Thyroid gland (tissue), 4 donors: ENCODE measurements around the gene GABRA6. TPM values are rescaled to one million over a fixed set of nuclear protein-coding genes. Genes with fewer than 3 reads are reported as not detected.

ENCODE experiments used
- DNase-seq, 2 donors: peaks; one replicate each; pipeline ENCODE4 v3.0.0-alpha.2; 2019
- H3K27ac ChIP-seq, 3 donors: fragments of 200-600 bp; sonication (generic); 1 replicate in 2 of 3; 2 replicates in 1 of 3; pipeline ENCODE4 v1.5.1; 2016 to 2019; ENCODE audit warnings: mild to moderate bottlenecking in 1 of 3, moderate library complexity in 1 of 3
- H3K27me3 ChIP-seq: fragments of 200-600 bp; sonication (generic); one replicate; pipeline ENCODE4 v1.5.1; 2019
- H3K36me3 ChIP-seq, 2 donors: fragments of 200-600 bp; sonication (generic); one replicate each; pipeline ENCODE4 v1.5.1; 2016 to 2019
- H3K4me1 ChIP-seq, 2 donors: fragments of 200-600 bp; sonication (generic); one replicate each; pipeline ENCODE4 v1.5.1; 2017 to 2019
- H3K4me3 ChIP-seq, 3 donors: fragments of 200-600 bp; sonication (generic); replicated peaks in 1 of 3; 1 replicate in 2 of 3; 2 replicates in 1 of 3; pipeline ENCODE4 v1.5.1; 2016; ENCODE audit warnings: mild to moderate bottlenecking in 1 of 3
- H3K9me3 ChIP-seq: fragments of 200-600 bp; sonication (generic); one replicate; pipeline ENCODE4 v1.5.1; 2017
- POLR2A ChIP-seq, 2 donors: fragments of 450-650 bp; IDR thresholded peaks; one replicate each; pipeline ENCODE4 v1.6.1; 2017; ENCODE audit warnings: antibody characterized with exemption in 2 of 2, mild to moderate bottlenecking in 2 of 2, moderate library complexity in 1 of 2
- WGBS, 2 donors: methylation state at CpG; one replicate each; pipeline ENCODE4 v1.1.5; 2017; 5-methylcytosine and 5-hydroxymethylcytosine counted together
- intact Hi-C: fragments of 100-400 bp; cut with DNase I; formaldehyde crosslinking; loops from one replicate; pipeline ENCODE4 v1.15.1; 2023
- total RNA-seq, 4 donors: library from RNA; depleted of rRNA; stranded (reverse); fragments of >200 nt; gene quantifications; one replicate each; pipeline ENCODE4 v1.2.3, GENCODE V29; 2016
- TF ChIP-seq, protein P1 (sequence below), 6 experiments: fragments of 200-600 bp in 3 of 6; fragments of 450-650 bp in 3 of 6; sonication (generic) in 3 of 6; IDR thresholded peaks; one replicate each; pipeline ENCODE4 v1.5.1; 2016 to 2019; ENCODE audit warnings: antibody characterized with exemption in 6 of 6, mild to moderate bottlenecking in 2 of 6, inconsistent platforms in 1 of 6, moderate library complexity in 1 of 6

Gene GABRA6
- total RNA-seq, 4 donors from 2014 or later = not detected

DNA sequence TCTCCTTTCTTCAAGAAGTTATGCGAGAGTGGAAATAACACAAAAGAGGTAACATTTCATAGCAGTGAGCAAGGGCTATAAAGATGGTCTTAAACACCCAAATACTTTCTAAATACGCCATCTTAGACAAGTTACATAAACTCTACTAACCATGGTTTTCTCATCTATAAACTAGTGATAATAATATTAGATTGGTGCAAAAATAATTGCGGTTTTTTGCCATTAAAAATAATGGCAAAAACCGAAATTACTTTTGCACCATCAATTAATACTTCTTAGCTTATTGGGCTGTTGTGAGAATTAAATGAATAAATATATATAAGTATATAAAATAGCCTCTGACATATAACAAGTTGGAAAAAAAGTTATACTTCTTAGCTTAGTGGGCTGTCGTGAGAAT is 23.7 kb downstream of the GABRA6 start:
- DNase-seq = no peak
- Histone ChIP-seq H3K4me3 (no peak overlapping the region), H3K36me3 (no peaks in the 10 kb centered on the region), H3K4me1 (no peaks in the 10 kb centered on the region), H3K9me3 (no peaks in the 10 kb centered on the region), H3K27me3 (no peaks in the 10 kb centered on the region), H3K27ac (no peak overlapping the region)
- no peak for TF ChIP-seq POLR2A (IDR thresholded peaks at IDR 0.05)
- TF ChIP-seq, protein P1, sequence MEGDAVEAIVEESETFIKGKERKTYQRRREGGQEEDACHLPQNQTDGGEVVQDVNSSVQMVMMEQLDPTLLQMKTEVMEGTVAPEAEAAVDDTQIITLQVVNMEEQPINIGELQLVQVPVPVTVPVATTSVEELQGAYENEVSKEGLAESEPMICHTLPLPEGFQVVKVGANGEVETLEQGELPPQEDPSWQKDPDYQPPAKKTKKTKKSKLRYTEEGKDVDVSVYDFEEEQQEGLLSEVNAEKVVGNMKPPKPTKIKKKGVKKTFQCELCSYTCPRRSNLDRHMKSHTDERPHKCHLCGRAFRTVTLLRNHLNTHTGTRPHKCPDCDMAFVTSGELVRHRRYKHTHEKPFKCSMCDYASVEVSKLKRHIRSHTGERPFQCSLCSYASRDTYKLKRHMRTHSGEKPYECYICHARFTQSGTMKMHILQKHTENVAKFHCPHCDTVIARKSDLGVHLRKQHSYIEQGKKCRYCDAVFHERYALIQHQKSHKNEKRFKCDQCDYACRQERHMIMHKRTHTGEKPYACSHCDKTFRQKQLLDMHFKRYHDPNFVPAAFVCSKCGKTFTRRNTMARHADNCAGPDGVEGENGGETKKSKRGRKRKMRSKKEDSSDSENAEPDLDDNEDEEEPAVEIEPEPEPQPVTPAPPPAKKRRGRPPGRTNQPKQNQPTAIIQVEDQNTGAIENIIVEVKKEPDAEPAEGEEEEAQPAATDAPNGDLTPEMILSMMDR (IDR thresholded peaks at IDR 0.05) = no peak
- WGBS, 2 donors = 83 to 88% methylated on average over 5 of the region's 5 CpGs
- intact Hi-C loops = no loop called here

DNA sequence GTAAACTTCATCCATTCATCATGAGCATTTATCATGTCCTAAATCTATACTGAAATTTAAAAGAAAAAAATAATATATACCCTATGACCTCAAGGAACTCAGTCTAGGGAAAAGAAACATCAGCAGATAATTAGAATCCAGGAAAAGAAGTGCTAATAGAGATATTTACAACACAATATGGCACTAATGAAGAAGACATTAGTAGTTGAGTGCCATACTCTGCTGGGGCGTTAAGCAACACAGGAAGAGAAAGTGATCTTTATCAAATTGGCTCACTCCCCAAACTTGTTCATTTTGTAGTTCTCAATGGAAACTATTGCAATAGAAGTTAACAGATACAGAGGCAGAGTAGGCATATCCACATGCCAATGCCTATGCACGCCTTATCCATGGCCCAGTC is 27.5 kb downstream of the GABRA6 start:
- Histone ChIP-seq H3K27ac (no peak overlapping the region), H3K4me3 (no peak overlapping the region), H3K36me3 (no peaks in the 10 kb centered on the region), H3K27me3 (no peaks in the 10 kb centered on the region), H3K4me1 (no peaks in the 10 kb centered on the region), H3K9me3 (no peaks in the 10 kb centered on the region)
- WGBS, 2 donors = 66 to 77% methylated on average over 2 of the region's 2 CpGs
- intact Hi-C loops = no loop called here
- TF ChIP-seq, protein P1 (IDR thresholded peaks at IDR 0.05) = no peak
- TF ChIP-seq POLR2A (IDR thresholded peaks at IDR 0.05) = no peak
- DNase-seq = no peak

DNA sequence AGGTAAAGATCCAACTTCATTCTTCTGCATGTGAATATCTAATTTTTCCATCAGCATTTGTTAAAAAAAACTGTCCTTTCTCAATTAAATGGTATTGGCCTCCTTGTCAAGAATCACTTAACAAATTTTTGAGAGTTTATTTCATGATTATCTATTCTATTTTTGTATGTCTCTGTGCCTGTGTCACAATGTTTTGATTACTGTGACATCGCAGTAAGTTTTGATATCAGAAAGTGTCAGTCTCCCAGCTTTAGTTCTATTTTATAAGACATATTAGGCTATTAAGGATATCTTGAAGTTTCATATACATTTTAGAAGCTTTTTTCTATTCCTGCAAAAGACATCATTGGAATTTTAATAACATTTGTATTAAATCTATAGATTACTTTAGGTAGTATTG is 33.6 kb downstream of the GABRA6 start:
- no peak for TF ChIP-seq POLR2A (IDR thresholded peaks at IDR 0.05)
- TF ChIP-seq, protein P1 (IDR thresholded peaks at IDR 0.05) = no peak
- 92 to 98% methylated on average over 1 of the region's 1 CpG for WGBS, 2 donors

DNA sequence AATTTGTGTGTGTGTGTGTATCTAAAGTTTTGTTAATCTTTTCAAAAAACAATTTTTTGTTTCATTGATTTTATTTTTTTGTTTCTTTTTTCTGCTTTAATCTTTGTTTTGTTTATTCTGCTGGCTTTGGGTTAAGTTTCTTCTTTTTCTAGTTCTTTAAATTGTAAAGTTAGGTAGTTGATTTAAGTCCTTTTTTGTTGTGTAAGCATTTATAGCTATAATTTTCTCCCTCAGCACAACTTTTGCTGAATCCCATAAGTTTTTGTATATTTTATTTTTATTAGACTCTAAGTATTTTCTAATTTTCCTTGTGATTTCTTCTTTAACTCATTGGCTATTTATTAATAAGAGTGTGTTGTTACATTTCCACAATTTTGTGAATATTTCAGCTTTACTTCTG is 34.9 kb downstream of the GABRA6 start:
- no peak overlapping the region for H3K27ac ChIP-seq
- intact Hi-C loops = no loop called here
- TF ChIP-seq, protein P1 (IDR thresholded peaks at IDR 0.05) = no peak
- TF ChIP-seq POLR2A (IDR thresholded peaks at IDR 0.05) = no peak
- H3K36me3 ChIP-seq = no peaks in the 10 kb centered on the region
- no peaks in the 10 kb centered on the region for H3K4me1 ChIP-seq
- no peaks in the 10 kb centered on the region for H3K27me3 ChIP-seq
- H3K9me3 ChIP-seq = no peaks in the 10 kb centered on the region
- H3K4me3 ChIP-seq = no peak overlapping the region
- DNase-seq = no peak

More for the DNA sequence above, 33.6 kb downstream of the GABRA6 start:
- Histone ChIP-seq H3K36me3 (no peaks in the 10 kb centered on the region), H3K4me1 (no peaks in the 10 kb centered on the region), H3K4me3 (no peak overlapping the region), H3K27ac (no peak overlapping the region), H3K9me3 (no peaks in the 10 kb centered on the region), H3K27me3 (no peaks in the 10 kb centered on the region)
- DNase-seq = no peak
- intact Hi-C loops = no loop called here

DNA sequence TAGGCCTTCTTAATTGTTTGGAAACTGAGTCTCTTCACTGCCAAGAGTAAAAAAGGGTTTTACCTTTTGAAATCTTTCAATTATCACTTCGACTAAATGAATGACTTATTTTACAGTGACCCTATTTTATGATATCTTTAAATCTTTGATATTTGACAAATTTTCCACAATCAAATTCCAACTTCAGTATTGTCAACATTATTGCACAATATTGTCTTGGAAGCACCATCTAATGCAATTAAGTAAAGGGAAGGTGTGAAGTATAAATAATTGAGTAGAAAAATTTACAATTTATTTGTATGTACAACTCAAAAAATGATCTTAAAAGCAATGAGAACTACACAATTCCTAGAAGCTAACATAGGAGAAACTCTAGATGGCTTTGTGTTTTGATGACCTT is 49.2 kb downstream of the GABRA6 start:
- Histone ChIP-seq H3K4me3 (no peak overlapping the region), H3K4me1 (no peaks in the 10 kb centered on the region), H3K27ac (no peak overlapping the region), H3K36me3 (no peaks in the 10 kb centered on the region), H3K9me3 (no peaks in the 10 kb centered on the region), H3K27me3 (no peaks in the 10 kb centered on the region)
- TF ChIP-seq, protein P1 (IDR thresholded peaks at IDR 0.05) = no peak
- TF ChIP-seq POLR2A (IDR thresholded peaks at IDR 0.05) = no peak
- DNase-seq = no peak
- 87 to 93% methylated on average over 1 of the region's 1 CpG for WGBS, 2 donors
- intact Hi-C loops = no loop called here
